Tibial artery (tissue), 4 donors: ENCODE data around the gene ATP11A.
"Not testable (repeated sequence)": the region's sequence is repeated elsewhere in the genome, so short reads cannot be mapped to it uniquely, and the experiment has no call there.

Source experiments
- DNase-seq, 2 donors: peaks; one replicate each; pipeline ENCODE4 v3.0.0-alpha.2; 2019
- H3K27ac ChIP-seq, 2 donors: fragments of 200-600 bp; sonication (generic) in 1 of 2; 1 replicate in 1 of 2; 2 replicates in 1 of 2; pipeline ENCODE4 v1.5.1; 2018 to 2019; ENCODE audit warnings: mild to moderate bottlenecking in 1 of 2
- H3K27me3 ChIP-seq, 2 donors: fragments of 200-600 bp; sonication (generic) in 1 of 2; one replicate each; pipeline versions ENCODE4 v1.5.1 to v1.6.0; 2016 to 2019
- H3K36me3 ChIP-seq, 3 donors: fragments of 200-600 bp; sonication (generic) in 2 of 3; one replicate each; pipeline ENCODE4 v1.5.1; 2016 to 2019; ENCODE audit warnings: mild to moderate bottlenecking in 2 of 3
- H3K4me1 ChIP-seq, 4 donors: fragments of 200-600 bp; sonication (generic) in 2 of 4; 1 replicate in 3 of 4; 2 replicates in 1 of 4; pipeline ENCODE4 v1.5.1; 2016 to 2019
- H3K4me3 ChIP-seq, 2 donors: fragments of 200-600 bp; sonication (generic) in 1 of 2; 1 replicate in 1 of 2; 2 replicates in 1 of 2; pipeline ENCODE4 v1.5.1; 2018 to 2019; ENCODE audit warnings: mild to moderate bottlenecking in 2 of 2
- H3K9me3 ChIP-seq, 3 donors: fragments of 200-600 bp; sonication (generic) in 1 of 3; one replicate each; pipeline ENCODE4 v1.5.1; 2016 to 2019
- intact Hi-C: fragments of 100-400 bp; cut with DNase I; formaldehyde crosslinking; loops from one replicate; pipeline ENCODE4 v1.15.0; 2023; ENCODE audit warnings: low total_unique reads
- TF ChIP-seq, protein P1 (sequence below), 2 experiments: fragments of 200-600 bp in 1 of 2; fragments of 450-650 bp in 1 of 2; IDR thresholded peaks; one replicate each; pipeline ENCODE4 v1.5.1; 2017 to 2019; ENCODE audit warnings: antibody characterized with exemption in 2 of 2, mild to moderate bottlenecking in 1 of 2, moderate library complexity in 1 of 2

The ATP11A gene

DNA sequence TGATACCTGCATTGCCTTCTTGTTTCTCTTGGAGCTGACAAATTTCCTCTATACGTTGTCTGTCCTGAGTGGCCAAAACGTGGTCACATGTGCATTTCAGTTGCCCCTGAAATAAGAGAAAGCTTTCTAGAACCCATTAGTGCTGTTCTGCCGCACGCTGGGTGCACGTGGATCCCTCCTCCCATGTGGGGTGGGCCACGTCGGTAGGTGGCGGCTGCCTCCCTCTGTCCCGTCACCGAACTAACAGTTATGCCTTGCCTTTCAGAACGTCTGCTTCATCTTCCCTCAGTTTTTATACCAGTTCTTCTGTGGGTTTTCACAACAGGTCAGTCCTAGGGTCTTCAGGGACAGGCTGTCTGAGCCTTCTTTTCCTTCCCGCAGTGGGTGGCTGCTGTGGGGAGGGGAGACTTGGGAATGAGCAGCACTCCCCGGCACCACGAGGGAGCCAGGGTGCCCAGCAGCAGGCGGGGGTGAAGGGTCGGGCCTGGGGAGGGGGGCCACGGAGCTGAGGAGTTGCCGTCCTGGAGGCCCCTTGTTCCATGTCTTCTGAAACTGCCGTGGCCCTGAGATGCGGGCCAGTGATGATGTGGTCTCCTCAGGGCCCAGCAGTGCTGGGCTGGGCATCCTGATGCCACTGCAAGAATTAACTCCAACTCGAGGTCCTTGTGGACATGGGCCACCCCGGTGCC is 169.4 kb downstream of the ATP11A start:
- H3K27me3 ChIP-seq: no peaks in the 10 kb centered on the region
- TF ChIP-seq, protein P1, sequence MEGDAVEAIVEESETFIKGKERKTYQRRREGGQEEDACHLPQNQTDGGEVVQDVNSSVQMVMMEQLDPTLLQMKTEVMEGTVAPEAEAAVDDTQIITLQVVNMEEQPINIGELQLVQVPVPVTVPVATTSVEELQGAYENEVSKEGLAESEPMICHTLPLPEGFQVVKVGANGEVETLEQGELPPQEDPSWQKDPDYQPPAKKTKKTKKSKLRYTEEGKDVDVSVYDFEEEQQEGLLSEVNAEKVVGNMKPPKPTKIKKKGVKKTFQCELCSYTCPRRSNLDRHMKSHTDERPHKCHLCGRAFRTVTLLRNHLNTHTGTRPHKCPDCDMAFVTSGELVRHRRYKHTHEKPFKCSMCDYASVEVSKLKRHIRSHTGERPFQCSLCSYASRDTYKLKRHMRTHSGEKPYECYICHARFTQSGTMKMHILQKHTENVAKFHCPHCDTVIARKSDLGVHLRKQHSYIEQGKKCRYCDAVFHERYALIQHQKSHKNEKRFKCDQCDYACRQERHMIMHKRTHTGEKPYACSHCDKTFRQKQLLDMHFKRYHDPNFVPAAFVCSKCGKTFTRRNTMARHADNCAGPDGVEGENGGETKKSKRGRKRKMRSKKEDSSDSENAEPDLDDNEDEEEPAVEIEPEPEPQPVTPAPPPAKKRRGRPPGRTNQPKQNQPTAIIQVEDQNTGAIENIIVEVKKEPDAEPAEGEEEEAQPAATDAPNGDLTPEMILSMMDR (IDR thresholded peaks at IDR 0.05): no peak
- DNase-seq: no peak
- H3K36me3 ChIP-seq: peaks cover 13 to 74% (median 52%) of the 10 kb centered on the region in 3 donors
- H3K9me3 ChIP-seq: no peaks in the 10 kb centered on the region
- intact Hi-C loops: no loop called here
- H3K4me3 ChIP-seq: no peak overlapping the region
- no peaks in the 10 kb centered on the region for H3K4me1 ChIP-seq
- no peak overlapping the region for H3K27ac ChIP-seq

- H3K27me3 ChIP-seq: no peaks in the 10 kb centered on the region
Observed at GRCh38 chr13:112859817-112860190, 170.0 kb downstream of the ATP11A start.

GRCh38 chr13:112861876-112862615 is 172.2 kb downstream of the ATP11A start:
- Histone ChIP-seq H3K36me3 (peaks cover 6 to 54% (median 26%) of the 10 kb centered on the region in 3 donors), H3K9me3 (no peaks in the 10 kb centered on the region), H3K27me3 (no peaks in the 10 kb centered on the region), H3K4me1 (no peaks in the 10 kb centered on the region), H3K4me3 (no peak overlapping the region), H3K27ac (no peak overlapping the region)
- intact Hi-C loops: no loop called here
- DNase-seq: no peak
- TF ChIP-seq, protein P1 (IDR thresholded peaks at IDR 0.05): no peak

More at GRCh38 chr13:112859817-112860190, 170.0 kb downstream of the ATP11A start:
- TF ChIP-seq, protein P1 (IDR thresholded peaks at IDR 0.05): no peak
- DNase-seq: no peak
- Histone ChIP-seq H3K36me3 (peaks cover 13 to 68% (median 46%) of the 10 kb centered on the region in 3 donors), H3K27ac (no peak overlapping the region), H3K4me1 (no peaks in the 10 kb centered on the region), H3K9me3 (no peaks in the 10 kb centered on the region), H3K4me3 (no peak overlapping the region)
- intact Hi-C loops: no loop called here

GRCh38 chr13:112863356-112863755 is 173.5 kb downstream of the ATP11A start:
- peaks cover 0 to 56% (median 29%) of the 10 kb centered on the region in 3 donors for H3K36me3 ChIP-seq
- H3K4me1 ChIP-seq, DNase-seq, H3K27ac ChIP-seq, H3K4me3 ChIP-seq, H3K9me3 ChIP-seq, H3K27me3 ChIP-seq, intact Hi-C loops: not testable (repeated sequence)

DNA sequence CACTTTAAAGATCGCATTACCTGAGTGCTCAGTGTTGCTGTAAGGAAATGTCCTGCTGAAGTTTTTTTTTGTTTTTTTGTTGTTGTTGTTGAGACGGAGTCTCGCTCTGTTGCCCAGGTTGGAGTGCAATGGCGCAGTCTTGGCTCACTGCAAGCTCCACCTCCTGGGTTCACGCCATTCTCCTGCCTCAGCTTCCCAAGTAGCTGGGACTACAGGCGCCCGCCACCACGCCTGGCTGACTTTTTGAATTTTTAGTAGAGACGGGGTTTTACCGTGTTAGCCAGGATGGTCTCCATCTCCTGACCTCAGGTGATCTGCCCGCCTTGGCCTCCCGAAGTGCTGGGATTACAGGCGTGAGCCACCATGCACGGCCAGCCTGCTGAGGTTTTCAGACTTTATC is 175.6 kb downstream of the ATP11A start:
- H3K27me3 ChIP-seq, H3K4me1 ChIP-seq, intact Hi-C loops, H3K27ac ChIP-seq, DNase-seq, H3K4me3 ChIP-seq, H3K9me3 ChIP-seq: not testable (repeated sequence)
- peaks cover 0 to 48% (median 22%) of the 10 kb centered on the region in 3 donors for H3K36me3 ChIP-seq

DNA sequence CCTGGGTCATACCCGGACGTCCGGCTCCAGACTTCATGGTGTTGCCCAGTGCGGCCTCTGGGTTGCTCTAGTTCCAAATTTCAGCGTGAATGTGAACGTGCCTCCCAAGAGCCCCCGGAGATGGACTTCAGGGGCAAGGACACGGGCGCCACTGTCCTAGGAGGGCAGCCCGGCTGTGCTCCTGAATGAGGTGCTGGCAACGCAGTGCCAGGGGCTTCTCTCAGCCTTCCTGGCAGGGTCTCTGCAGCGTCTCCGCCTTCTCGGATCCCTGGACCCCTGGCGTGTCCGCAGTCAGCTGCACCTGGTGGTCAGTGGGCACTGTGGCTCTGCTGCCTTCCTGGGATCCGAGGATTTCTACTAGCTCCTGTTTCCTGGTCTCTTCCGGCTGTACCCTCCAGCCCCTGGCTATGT is 177.5 kb downstream of the ATP11A start:
- intact Hi-C loops: no loop called here
- no peaks in the 10 kb centered on the region for H3K27me3 ChIP-seq
- H3K4me3 ChIP-seq: no peak overlapping the region
- H3K27ac ChIP-seq: no peak overlapping the region
- H3K36me3 ChIP-seq: peaks cover 0 to 32% (median 16%) of the 10 kb centered on the region in 3 donors
- DNase-seq: no peak
- H3K4me1 ChIP-seq: no peaks in the 10 kb centered on the region
- no peaks in the 10 kb centered on the region for H3K9me3 ChIP-seq
- TF ChIP-seq, protein P1 (IDR thresholded peaks at IDR 0.05): no peak
